Neuronal stem cell (in vitro differentiated cells): ENCODE results near the gene ARHGEF17.

Experiments
- DNase-seq: peaks from one replicate; pipeline ENCODE4 v3.0.0-alpha.2; 2013; ENCODE audit warnings: low spot score
- H2AFZ ChIP-seq: one replicate; pipeline ENCODE4 v1.6.1; 2013; ENCODE audit warnings: mild to moderate bottlenecking, low read length, inconsistent platforms
- H2AK5ac ChIP-seq: 2 replicates; pipeline ENCODE4 v1.6.1; 2013; ENCODE audit warnings: low read depth, mild to moderate bottlenecking, inconsistent platforms, low read length, moderate library complexity, mixed read lengths
- H2BK120ac ChIP-seq: 2 replicates; pipeline ENCODE4 v1.6.1; 2013; ENCODE audit warnings: low read depth, mild to moderate bottlenecking, inconsistent platforms, low read length, moderate library complexity, mixed read lengths
- H2BK12ac ChIP-seq: one replicate; pipeline ENCODE4 v1.6.1; 2013; ENCODE audit warnings: low read length, inconsistent platforms
- H2BK15ac ChIP-seq: 2 replicates; pipeline ENCODE4 v1.6.1; 2013; ENCODE audit warnings: mild to moderate bottlenecking, low read length, inconsistent platforms, mixed read lengths
- H2BK5ac ChIP-seq: one replicate; pipeline ENCODE4 v1.6.1; 2013; ENCODE audit warnings: inconsistent platforms, mild to moderate bottlenecking, low read length, moderate library complexity
- H3K14ac ChIP-seq: one replicate; pipeline ENCODE4 v1.6.1; 2013; ENCODE audit warnings: low read length, inconsistent platforms
- H3K18ac ChIP-seq: 2 replicates; pipeline ENCODE4 v1.6.1; 2013; ENCODE audit warnings: low read length, inconsistent platforms
- H3K23ac ChIP-seq: 2 replicates; pipeline ENCODE4 v1.6.1; 2013; ENCODE audit warnings: low read depth, mild to moderate bottlenecking, mixed read lengths, low read length, inconsistent platforms; ENCODE audit not compliant: poor library complexity
- H3K27ac ChIP-seq: replicated peaks from 3 replicates; pipeline ENCODE4 v1.5.1; 2013; ENCODE audit warnings: low read length, inconsistent platforms
- H3K27me3 ChIP-seq, 3 experiments: 2 replicates each; pipeline ENCODE4 v1.6.1; 2013; ENCODE audit warnings: low read length in 3 of 3, mild to moderate bottlenecking in 2 of 3, inconsistent platforms in 1 of 3, low read depth in 1 of 3, mixed read lengths in 1 of 3, moderate library complexity in 1 of 3; ENCODE audit not compliant: control insufficient read depth in 3 of 3, insufficient read depth in 3 of 3
- H3K36me3 ChIP-seq, 2 donors: replicated peaks in 1 of 2; 2 replicates each; pipeline ENCODE4 v1.6.1; 2013; ENCODE audit warnings: low read length in 2 of 2; ENCODE audit not compliant: control insufficient read depth in 2 of 2, insufficient read depth in 2 of 2
- H3K4ac ChIP-seq: 2 replicates; pipeline ENCODE4 v1.6.1; 2013; ENCODE audit warnings: inconsistent platforms, mild to moderate bottlenecking, low read length, moderate library complexity
- H3K4me1 ChIP-seq, 2 donors: 1 replicate in 1 of 2; 2 replicates in 1 of 2; pipeline ENCODE4 v1.6.1; 2013; ENCODE audit warnings: low read length in 2 of 2, low read depth in 1 of 2; ENCODE audit not compliant: control insufficient read depth in 2 of 2, insufficient read depth in 1 of 2
- H3K4me2 ChIP-seq: one replicate; pipeline ENCODE4 v1.6.1; 2013; ENCODE audit warnings: mild to moderate bottlenecking, low read length, inconsistent platforms; ENCODE audit not compliant: insufficient read depth, poor library complexity, severe bottlenecking
- H3K4me3 ChIP-seq, 2 donors: 2 replicates each; pipeline ENCODE4 v1.5.1; 2013; ENCODE audit warnings: low read length in 2 of 2, mild to moderate bottlenecking in 2 of 2, inconsistent platforms in 1 of 2, moderate library complexity in 1 of 2
- H3K79me1 ChIP-seq: one replicate; pipeline ENCODE4 v1.6.1; 2013; ENCODE audit warnings: low read depth, mild to moderate bottlenecking, inconsistent platforms, low read length, moderate library complexity
- H3K9ac ChIP-seq: one replicate; pipeline ENCODE4 v1.6.1; 2013; ENCODE audit warnings: mild to moderate bottlenecking, low read depth, low read length, inconsistent platforms; ENCODE audit not compliant: poor library complexity
- H3K9me3 ChIP-seq, 2 donors: replicated peaks in 1 of 2; 2 replicates each; pipeline versions ENCODE3 to v1.6.1; 2013; ENCODE audit warnings: low read length in 2 of 2, mild to moderate bottlenecking in 2 of 2, inconsistent platforms in 1 of 2, low read depth in 1 of 2, mixed read lengths in 1 of 2, moderate library complexity in 1 of 2; ENCODE audit not compliant: control insufficient read depth in 2 of 2, insufficient read depth in 1 of 2
- H4K8ac ChIP-seq: one replicate; pipeline ENCODE4 v1.6.1; 2013; ENCODE audit warnings: low read depth, mild to moderate bottlenecking, inconsistent platforms, low read length, moderate library complexity
- H4K91ac ChIP-seq: one replicate; pipeline ENCODE4 v1.6.1; 2013; ENCODE audit warnings: low read length, low read depth, mild to moderate bottlenecking, inconsistent platforms; ENCODE audit not compliant: poor library complexity
- WGBS, 2 donors: extraction: QIAGEN DNeasy Blood & Tissue Kit; methylation state at CpG; one replicate each; pipeline ENCODE4 v1.1.7; 2013; ENCODE audit warnings: missing lambda C conversion rate in 2 of 2, mixed read lengths in 1 of 2; ENCODE audit not compliant: insufficient read length in 2 of 2, insufficient replicate concordance in 1 of 2; ENCODE audit errors: extremely low coverage in 2 of 2; 5-methylcytosine and 5-hydroxymethylcytosine counted together

Gene ARHGEF17

DNA sequence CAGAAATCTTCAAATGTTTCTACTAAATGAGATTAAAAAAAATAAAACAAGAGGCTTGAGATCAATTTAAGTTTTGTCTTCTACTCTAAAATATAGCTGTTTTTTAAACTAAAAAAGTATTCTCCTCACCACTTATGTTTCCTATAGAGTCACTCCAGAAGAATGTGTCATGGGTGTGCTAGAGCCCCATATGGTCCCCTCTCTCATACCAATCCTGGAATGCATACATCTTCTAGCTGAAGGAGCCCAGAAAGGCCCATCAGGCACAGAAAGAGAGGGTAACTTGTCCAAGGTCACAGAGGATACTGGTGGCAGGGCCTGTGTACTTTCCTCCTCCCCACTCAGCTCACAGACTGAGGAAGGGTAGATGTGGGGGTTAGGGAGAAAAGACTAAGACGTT lies 102.6 kb downstream of the ARHGEF17 start:
- Histone ChIP-seq H2BK5ac (no peak overlapping the region), H3K36me3 (peaks cover 25 to 54% of the 10 kb centered on the region in 2 donors), H3K9me3 (no peaks in the 10 kb centered on the region), H3K79me1 (no peaks in the 10 kb centered on the region), H3K4me1 (peaks cover 10 to 13% of the 10 kb centered on the region in 2 donors), H3K27me3 (no peaks in the 10 kb centered on the region), H3K4ac (no peak overlapping the region), H2AFZ (no peak overlapping the region), H3K9ac (no peak overlapping the region), H2BK120ac (no peak overlapping the region), H2BK12ac (no peak overlapping the region), H3K4me3 (no peak overlapping the region), H4K91ac (no peak overlapping the region), H4K8ac (no peak overlapping the region), H3K23ac (no peak overlapping the region), H3K4me2 (no peak overlapping the region), H3K14ac (no peak overlapping the region), H2AK5ac (no peak overlapping the region), H2BK15ac (no peak overlapping the region), H3K27ac (no peak overlapping the region), H3K18ac (no peak overlapping the region)
- WGBS, 2 donors, result no CpG with 5 or more reads among the region's 1 CpG
- no peak for DNase-seq

DNA sequence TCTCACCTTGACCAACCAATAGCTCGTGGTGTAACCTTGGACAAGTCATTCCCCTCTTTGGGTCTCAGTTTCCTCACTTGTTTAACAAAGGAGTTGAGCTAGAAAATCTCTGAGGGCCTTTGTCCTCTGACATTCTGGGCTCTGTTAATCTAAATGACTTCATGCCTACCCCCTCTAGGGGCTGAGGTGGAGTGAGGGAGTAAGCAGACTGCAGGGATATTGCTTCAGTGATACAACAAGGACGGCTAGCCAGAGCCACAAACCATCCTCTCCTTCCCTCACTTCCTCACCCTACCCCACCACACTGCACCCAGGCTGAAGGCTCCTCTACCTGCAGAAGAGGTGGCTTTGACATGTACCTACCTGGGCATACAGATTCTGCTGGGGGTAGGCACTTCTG lies 103.0 kb downstream of the ARHGEF17 start:
- H3K4ac ChIP-seq, result no peak overlapping the region
- H3K23ac ChIP-seq, result no peak overlapping the region
- no peak overlapping the region for H4K8ac ChIP-seq
- no peak overlapping the region for H2BK5ac ChIP-seq
- DNase-seq, result no peak
- no peak overlapping the region for H3K14ac ChIP-seq
- no peaks in the 10 kb centered on the region for H3K79me1 ChIP-seq
- H3K9me3 ChIP-seq, result no peaks in the 10 kb centered on the region
- H3K27me3 ChIP-seq, result no peaks in the 10 kb centered on the region
- H4K91ac ChIP-seq, result no peak overlapping the region
- H2BK15ac ChIP-seq, result no peak overlapping the region
- no peak overlapping the region for H3K4me3 ChIP-seq
- no peak overlapping the region for H2BK120ac ChIP-seq
- H3K9ac ChIP-seq, result no peak overlapping the region
- peaks cover 10 to 13% of the 10 kb centered on the region in 2 donors for H3K4me1 ChIP-seq
- no peak overlapping the region for H3K27ac ChIP-seq
- H3K18ac ChIP-seq, result no peak overlapping the region
- peaks cover 25 to 50% of the 10 kb centered on the region in 2 donors for H3K36me3 ChIP-seq
- H2BK12ac ChIP-seq, result no peak overlapping the region
- H3K4me2 ChIP-seq, result no peak overlapping the region
- H2AK5ac ChIP-seq, result no peak overlapping the region
- H2AFZ ChIP-seq, result no peak overlapping the region
- WGBS, 2 donors, result no CpG with 5 or more reads among the region's 2 CpGs

GRCh38 chr11:73412308-73412707 lies 104.2 kb downstream of the ARHGEF17 start:
- no peak overlapping the region for H3K14ac ChIP-seq
- no peaks in the 10 kb centered on the region for H3K27me3 ChIP-seq
- no peak overlapping the region for H3K23ac ChIP-seq
- WGBS, 2 donors, result no CpG with 5 or more reads among the region's 3 CpGs
- H4K8ac ChIP-seq, result no peak overlapping the region
- H2AFZ ChIP-seq, result no peak overlapping the region
- no peak overlapping the region for H3K9ac ChIP-seq
- no peak overlapping the region for H3K18ac ChIP-seq
- no peak overlapping the region for H2BK15ac ChIP-seq
- DNase-seq, result no peak
- H4K91ac ChIP-seq, result no peak overlapping the region
- H3K4me1 ChIP-seq, result peaks cover 10 to 11% of the 10 kb centered on the region in 2 donors
- H2BK12ac ChIP-seq, result no peak overlapping the region
- H3K27ac ChIP-seq, result peak overlapping the region; percentile 15
- no peak overlapping the region for H3K4me3 ChIP-seq
- no peak overlapping the region for H2AK5ac ChIP-seq
- H3K4ac ChIP-seq, result no peak overlapping the region
- H3K9me3 ChIP-seq, result no peaks in the 10 kb centered on the region
- H2BK5ac ChIP-seq, result no peak overlapping the region
- H2BK120ac ChIP-seq, result no peak overlapping the region
- peaks cover 18 to 42% of the 10 kb centered on the region in 2 donors for H3K36me3 ChIP-seq
- H3K79me1 ChIP-seq, result no peaks in the 10 kb centered on the region
- H3K4me2 ChIP-seq, result no peak overlapping the region

DNA sequence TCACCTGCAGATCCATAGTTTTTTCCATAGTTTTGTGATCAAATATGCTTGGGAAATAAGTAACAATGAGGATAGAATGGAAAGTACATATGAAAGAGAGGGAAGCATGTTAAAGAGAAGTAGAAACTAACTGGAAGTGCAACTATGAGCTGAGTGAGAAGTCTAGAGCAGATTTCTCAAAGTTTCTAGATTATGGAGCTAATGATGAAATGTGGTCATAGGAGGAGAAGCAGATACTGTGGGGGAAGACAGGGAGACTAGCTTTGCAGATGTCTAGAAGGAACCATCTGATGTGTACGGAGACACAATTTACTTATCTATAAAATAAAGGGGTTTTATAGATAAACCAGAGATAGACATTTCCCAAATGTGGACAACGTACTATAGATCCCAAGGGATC lies 105.2 kb downstream of the ARHGEF17 start:
- Histone ChIP-seq H2BK120ac (no peak overlapping the region), H2BK12ac (no peak overlapping the region), H3K79me1 (no peaks in the 10 kb centered on the region), H3K36me3 (peaks cover 16 to 41% of the 10 kb centered on the region in 2 donors), H3K27ac (no peak overlapping the region), H3K9ac (no peak overlapping the region), H2AFZ (no peak overlapping the region), H3K4me1 (peaks cover 10 to 11% of the 10 kb centered on the region in 2 donors), H3K23ac (no peak overlapping the region), H3K14ac (no peak overlapping the region), H3K4ac (no peak overlapping the region), H3K9me3 (no peaks in the 10 kb centered on the region), H2AK5ac (no peak overlapping the region), H3K4me2 (no peak overlapping the region), H3K27me3 (no peaks in the 10 kb centered on the region), H4K91ac (no peak overlapping the region), H3K4me3 (no peak overlapping the region), H4K8ac (no peak overlapping the region), H3K18ac (no peak overlapping the region), H2BK15ac (no peak overlapping the region), H2BK5ac (no peak overlapping the region)
- WGBS, 2 donors, result no CpG with 5 or more reads among the region's 2 CpGs
- DNase-seq, result no peak
